HepG2 (cell line): ENCODE measurements around the gene MTRF1. TPM values are rescaled to one million over a fixed set of nuclear protein-coding genes. Genes with fewer than 3 reads are reported as not detected.

Experiments
- ADNP ChIP-seq: sonication (generic); formaldehyde crosslinking; IDR thresholded peaks from 2 replicates; pipeline ENCODE4 v1.4.0; 2020; ENCODE audit warnings: missing genetic modification reagents
- DBP ChIP-seq: sonication (generic); formaldehyde crosslinking; IDR thresholded peaks from 2 replicates; pipeline ENCODE4 v1.4.0; 2020; ENCODE audit warnings: missing genetic modification reagents; ENCODE audit errors: not compliant biosample characterization
- DPF2 ChIP-seq: sonication (generic); formaldehyde crosslinking; IDR thresholded peaks from 2 replicates; pipeline ENCODE4 v1.4.0; 2020; ENCODE audit warnings: mild to moderate bottlenecking, low read depth, missing genetic modification reagents, borderline replicate concordance
- E2F5 ChIP-seq: sonication (generic); formaldehyde crosslinking; conservative IDR thresholded peaks from 2 replicates; pipeline ENCODE4 v1.4.0; 2020; ENCODE audit warnings: missing genetic modification reagents
- GATAD2A ChIP-seq: IDR thresholded peaks from 2 replicates; pipeline ENCODE4 v1.6.1; 2016
- HDAC1 ChIP-seq: sonication (generic); formaldehyde crosslinking; IDR thresholded peaks from 2 replicates; pipeline ENCODE4 v1.5.1; 2020; ENCODE audit warnings: mild to moderate bottlenecking, missing genetic modification reagents
- HNRNPH1 ChIP-seq: fragments of 200-400 bp; formaldehyde crosslinking; optimal IDR thresholded peaks from 2 replicates; pipeline ENCODE3; 2017; ENCODE audit warnings: mild to moderate bottlenecking, low read depth, low read length
- MAFK ChIP-seq, 2 experiments: IDR thresholded peaks in 1 of 2; conservative IDR thresholded peaks in 1 of 2; 2 replicates each; pipeline ENCODE4 v1.6.1; 2011; ENCODE audit warnings: improper control_type of control experiment in 2 of 2, low read length in 2 of 2
- NAIF1 ChIP-seq: sonication (generic); formaldehyde crosslinking; IDR thresholded peaks from 2 replicates; pipeline ENCODE4 v1.5.0; 2020; ENCODE audit warnings: mild to moderate bottlenecking, missing genetic modification reagents, borderline replicate concordance
- PAXIP1 ChIP-seq: sonication (generic); formaldehyde crosslinking; conservative IDR thresholded peaks from 2 replicates; pipeline ENCODE4 v1.4.0; 2020; ENCODE audit warnings: mild to moderate bottlenecking, missing genetic modification reagents, moderate library complexity
- POGK ChIP-seq: sonication (generic); formaldehyde crosslinking; conservative IDR thresholded peaks from 2 replicates; pipeline ENCODE4 v1.8.0; 2022; ENCODE audit warnings: mild to moderate bottlenecking, moderate library complexity, missing genetic modification reagents
- PRDM10 ChIP-seq: sonication (generic); formaldehyde crosslinking; IDR thresholded peaks from 2 replicates; pipeline ENCODE4 v1.4.0; 2020; ENCODE audit warnings: low read depth, missing genetic modification reagents
- SMAD1 ChIP-seq: sonication (generic); formaldehyde crosslinking; IDR thresholded peaks from 2 replicates; pipeline ENCODE4 v1.4.0; 2020; ENCODE audit warnings: missing genetic modification reagents, low read depth, mild to moderate bottlenecking, borderline replicate concordance
- SMARCC2 ChIP-seq: fragments of 450-650 bp; IDR thresholded peaks from 2 replicates; pipeline ENCODE4 v1.6.1; 2017; ENCODE audit warnings: antibody characterized with exemption, mild to moderate bottlenecking
- SMARCE1 ChIP-seq: fragments of 450-650 bp; IDR thresholded peaks from 2 replicates; pipeline ENCODE4 v1.6.1; 2017; ENCODE audit warnings: borderline replicate concordance
- ZGPAT ChIP-seq: IDR thresholded peaks from 2 replicates; pipeline ENCODE4 v1.6.1; 2016; ENCODE audit warnings: mild to moderate bottlenecking
- ZNF569 ChIP-seq: sonication (generic); formaldehyde crosslinking; IDR thresholded peaks from 2 replicates; pipeline ENCODE4 v1.5.0; 2020; ENCODE audit warnings: mild to moderate bottlenecking, missing genetic modification reagents, moderate library complexity, borderline replicate concordance
- polyA plus RNA-seq, 8 experiments: library from polyadenylated mRNA; depleted of rRNA in 3 of 8; stranded (reverse) in 7 of 8; unstranded in 1 of 8; fragments of >200 nt; fragmentation: Illumina TruSeq in 4 of 8; extraction: Trizol in 4 of 8; gene quantifications; 2 replicates each; pipeline versions ENCODE4 v1.2.1 to v1.2.3, GENCODE V29; 2011 to 2016; ENCODE audit warnings: low read depth in 4 of 8, missing spikeins in 1 of 8, mixed read lengths in 1 of 8; ENCODE audit not compliant: insufficient read depth in 1 of 8
- total RNA-seq, 5 experiments: library from RNA; depleted of rRNA; stranded (reverse); fragments of >200 nt; fragmentation: Illumina TruSeq; extraction: Trizol; gene quantifications; 2 replicates each; pipeline ENCODE4 v1.2.3, GENCODE V29; 2016; ENCODE audit warnings: low read depth in 1 of 5

The MTRF1 gene
- total and polyA plus RNA-seq, 2 of the 13 experiments (the other 11 are each of a cell fraction or from before 2014, with no cell fraction given): 21.6 to 27.2 TPM

- TF ChIP-seq POGK (CRISPR knock-in tag) (no peak), E2F5 (CRISPR knock-in tag) (peak; percentile 84), HDAC1 (CRISPR knock-in tag) (no peak; the same call in 1 of the 2 replicates), ZGPAT (CRISPR knock-in tag) (peak; percentile 73; the same call in 1 of the 2 replicates), NAIF1 (CRISPR knock-in tag) (no peak), ADNP (CRISPR knock-in tag) (no peak), DBP (CRISPR knock-in tag) (no peak), SMARCE1 (no peak), MAFK (conservative IDR thresholded peaks at IDR 0.05 in 1 of 2, IDR thresholded peaks at IDR 0.05 in 1 of 2; ENCODE audit: low read length in 2 of 2) (no peak), HNRNPH1 (no peak), SMARCC2 (no peak), DPF2 (CRISPR knock-in tag) (no peak), ZNF569 (no peak), SMAD1 (CRISPR knock-in tag) (0 out of 2 replicates have a peak, but pooled peaks have one; percentile 35), PAXIP1 (no peak; the same call in 1 of the 2 replicates), PRDM10 (CRISPR knock-in tag) (0 out of 2 replicates have a peak, but pooled peaks have one; percentile 28), GATAD2A (CRISPR knock-in tag) (peak; percentile 41; the same call in 1 of the 2 replicates)
Observed at GRCh38 chr13:41310963-41311405, 47.6 kb upstream of the MTRF1 start, which contains the start of gene NAA16 (continued).
